Subcutaneous abdominal adipose tissue (tissue), 5 donors: ENCODE data around the gene GUCD1.
"Not testable (repeated sequence)": the region's sequence is repeated elsewhere in the genome, so short reads cannot be mapped to it uniquely, and the experiment has no call there.

Experiments used
- H3K27ac ChIP-seq: one replicate; pipeline ENCODE4 v1.7.0; 2013; ENCODE audit warnings: low read depth, mild to moderate bottlenecking, inconsistent platforms, low read length, moderate library complexity
- H3K27me3 ChIP-seq, 5 donors: one replicate each; pipeline ENCODE4 v1.7.0; 2013; ENCODE audit warnings: low read length in 5 of 5, inconsistent platforms in 1 of 5; ENCODE audit not compliant: control insufficient read depth in 5 of 5, insufficient read depth in 4 of 5
- H3K36me3 ChIP-seq, 5 donors: one replicate each; pipeline ENCODE4 v1.7.0; 2013; ENCODE audit warnings: low read length in 5 of 5; ENCODE audit not compliant: control insufficient read depth in 5 of 5, insufficient read depth in 5 of 5
- H3K4me1 ChIP-seq, 5 donors: one replicate each; pipeline ENCODE4 v1.7.0; 2013; ENCODE audit warnings: low read length in 5 of 5, mild to moderate bottlenecking in 3 of 5, moderate library complexity in 1 of 5; ENCODE audit not compliant: control insufficient read depth in 5 of 5, insufficient read depth in 5 of 5
- H3K4me3 ChIP-seq, 5 donors: one replicate each; pipeline ENCODE4 v1.7.0; 2013; ENCODE audit warnings: low read length in 5 of 5, low read depth in 1 of 5
- H3K9ac ChIP-seq, 5 donors: one replicate each; pipeline ENCODE4 v1.7.0; 2013; ENCODE audit warnings: low read length in 5 of 5, mild to moderate bottlenecking in 4 of 5, moderate library complexity in 3 of 5
- H3K9me3 ChIP-seq, 5 donors: one replicate each; pipeline ENCODE4 v1.7.0; 2013; ENCODE audit warnings: low read length in 5 of 5; ENCODE audit not compliant: control insufficient read depth in 5 of 5
- donor health status: healthy.
- donor health status: healthy.
- donor health status: healthy.
- donor health status: healthy.
- donor health status: healthy.

The GUCD1 gene

GRCh38 chr22:24595863-24596262 lies 40.9 kb upstream of the GUCD1 start:
- no peaks in the 10 kb centered on the region for H3K27me3 ChIP-seq
- H3K9ac ChIP-seq, result no peak overlapping the region
- peaks cover 0 to 15% (median 13%) of the 10 kb centered on the region in 5 donors for H3K4me1 ChIP-seq
- H3K9me3 ChIP-seq, result no peaks in the 10 kb centered on the region
- no peaks in the 10 kb centered on the region for H3K36me3 ChIP-seq
- H3K27ac ChIP-seq, result no peak overlapping the region
- H3K4me3 ChIP-seq, result no peak overlapping the region

GRCh38 chr22:24595228-24595627 lies 40.3 kb upstream of the GUCD1 start:
- no peak overlapping the region for H3K4me3 ChIP-seq
- no peaks in the 10 kb centered on the region for H3K36me3 ChIP-seq
- H3K4me1 ChIP-seq, result peaks cover 0 to 15% (median 13%) of the 10 kb centered on the region in 5 donors
- H3K9me3 ChIP-seq, result no peaks in the 10 kb centered on the region
- no peak overlapping the region for H3K27ac ChIP-seq
- no peak overlapping the region for H3K9ac ChIP-seq
- no peaks in the 10 kb centered on the region for H3K27me3 ChIP-seq

- no peak overlapping the region for H3K27ac ChIP-seq
Measured at GRCh38 chr22:24594569-24595120, 39.7 kb upstream of the GUCD1 start.

GRCh38 chr22:24593836-24594568 lies 39.1 kb upstream of the GUCD1 start:
- H3K36me3 ChIP-seq, result peaks cover 0 to 5% (median 1%) of the 10 kb centered on the region in 5 donors
- no peak overlapping the region for H3K27ac ChIP-seq
- H3K27me3 ChIP-seq, result no peaks in the 10 kb centered on the region
- H3K9me3 ChIP-seq, result no peaks in the 10 kb centered on the region
- no peak overlapping the region for H3K9ac ChIP-seq
- H3K4me1 ChIP-seq, result peaks cover 0 to 15% (median 13%) of the 10 kb centered on the region in 5 donors
- H3K4me3 ChIP-seq, result no peak overlapping the region

More at GRCh38 chr22:24594569-24595120, 39.7 kb upstream of the GUCD1 start:
- Histone ChIP-seq H3K36me3 (no peaks in the 10 kb centered on the region), H3K4me1 (peaks cover 0 to 15% (median 13%) of the 10 kb centered on the region in 5 donors), H3K9me3 (no peaks in the 10 kb centered on the region), H3K9ac (no peak overlapping the region), H3K27me3 (no peaks in the 10 kb centered on the region), H3K4me3 (no peak overlapping the region)

- Histone ChIP-seq H3K36me3 (peaks cover 0 to 10% (median 5%) of the 10 kb centered on the region in 5 donors), H3K4me3 (peak overlapping the region; percentile 61 to 68 (median 65)), H3K4me1 (peaks cover 0 to 15% (median 13%) of the 10 kb centered on the region in 5 donors), H3K9ac (peak overlapping the region in 2 of 5 donors; percentile 44 to 77)
- H3K9me3 ChIP-seq, H3K27me3 ChIP-seq, H3K27ac ChIP-seq: not testable (repeated sequence)
Measured at GRCh38 chr22:24593559-24593835, 38.6 kb upstream of the GUCD1 start.

- H3K4me3 ChIP-seq, result peak within 1 kb of the TSS; percentile 61 to 68 (median 66)
- H3K36me3 ChIP-seq, result peaks cover 0 to 15% (median 10%) of the 10 kb centered on the region in 5 donors
- H3K9me3 ChIP-seq, result no peaks in the 10 kb centered on the region
- peaks cover 0 to 15% (median 13%) of the 10 kb centered on the region in 5 donors for H3K4me1 ChIP-seq
- peak within 1 kb of the TSS in 4 of 5 donors; percentile 44 to 77 (median 60) for H3K9ac ChIP-seq
- no peaks in the 10 kb centered on the region for H3K27me3 ChIP-seq
- H3K27ac ChIP-seq, result no peak within 1 kb of the TSS
Measured at GRCh38 chr22:24592851-24593558, 38.1 kb upstream of the GUCD1 start, which contains the start of gene LRRC75B. Gene LRRC75B, minus strand, starts transcription at chr22:24593073. Its CDS starts 34 bp downstream, at chr22:24593039.

- Histone ChIP-seq H3K27me3 (no peaks in the 10 kb centered on the region), H3K9ac (peak overlapping the region in 2 of 5 donors; percentile 56 to 77), H3K4me1 (peaks cover 0 to 15% (median 13%) of the 10 kb centered on the region in 5 donors), H3K9me3 (no peaks in the 10 kb centered on the region), H3K27ac (no peak overlapping the region), H3K36me3 (peaks cover 0 to 22% (median 18%) of the 10 kb centered on the region in 5 donors), H3K4me3 (peak overlapping the region; percentile 56 to 68 (median 66))
Measured at GRCh38 chr22:24592058-24592850, 37.3 kb upstream of the GUCD1 start.

GRCh38 chr22:24591286-24591830 lies 36.4 kb upstream of the GUCD1 start:
- Histone ChIP-seq H3K27me3 (no peaks in the 10 kb centered on the region), H3K27ac (no peak overlapping the region), H3K9ac (no peak overlapping the region), H3K9me3 (no peaks in the 10 kb centered on the region), H3K36me3 (peaks cover 0 to 29% (median 24%) of the 10 kb centered on the region in 5 donors), H3K4me3 (no peak overlapping the region), H3K4me1 (peaks cover 0 to 15% (median 13%) of the 10 kb centered on the region in 5 donors)

GRCh38 chr22:24590596-24591173 lies 35.7 kb upstream of the GUCD1 start:
- Histone ChIP-seq H3K9me3 (no peaks in the 10 kb centered on the region), H3K4me1 (peaks cover 0 to 15% (median 13%) of the 10 kb centered on the region in 5 donors), H3K27me3 (no peaks in the 10 kb centered on the region), H3K9ac (no peak overlapping the region), H3K4me3 (no peak overlapping the region), H3K27ac (no peak overlapping the region), H3K36me3 (peaks cover 0 to 36% (median 30%) of the 10 kb centered on the region in 5 donors)
